GM21737 (cell line): ENCODE data around the gene IMPDH2.

Experiments
- ATAC-seq: cut with Tn5 transposase; IDR thresholded peaks from one replicate; pipeline ENCODE4 v1.9.1; 2021; ENCODE audit warnings: mild to moderate bottlenecking, moderate library complexity; ENCODE audit not compliant: unreplicated experiment

The IMPDH2 gene

GRCh38 chr3:49028673-49029562 lies at the start of gene IMPDH2:
Gene IMPDH2 (minus strand): TSS chr3:49029398. CDS start chr3:49029350, 48 bp downstream.
- ATAC-seq: peak; percentile 82

- no peak for ATAC-seq
Observed at GRCh38 chr3:49076646-49077045, 47.4 kb upstream of the IMPDH2 start.

GRCh38 chr3:49076116-49076515 lies 46.9 kb upstream of the IMPDH2 start:
- ATAC-seq: no peak

GRCh38 chr3:49058011-49058410 lies 28.8 kb upstream of the IMPDH2 start:
- ATAC-seq: no peak

GRCh38 chr3:49057268-49057667 lies 28.1 kb upstream of the IMPDH2 start:
- no peak for ATAC-seq

- ATAC-seq: no peak
Observed at GRCh38 chr3:49054344-49054862, 25.2 kb upstream of the IMPDH2 start.

GRCh38 chr3:49053543-49053942 lies 24.3 kb upstream of the IMPDH2 start:
- no peak for ATAC-seq

- no peak for ATAC-seq
Observed at GRCh38 chr3:49035281-49035680, 6.1 kb upstream of the IMPDH2 start.

GRCh38 chr3:49034650-49035049 lies 5.5 kb upstream of the IMPDH2 start:
- no peak for ATAC-seq

- no peak for ATAC-seq
Observed at GRCh38 chr3:49032646-49033304, 3.6 kb upstream of the IMPDH2 start.

GRCh38 chr3:49030321-49030720 lies 1.1 kb upstream of the IMPDH2 start:
- no peak for ATAC-seq

GRCh38 chr3:49029563-49029884 lies 326 bp upstream of the IMPDH2 start:
- ATAC-seq: no peak

GRCh38 chr3:49028298-49028672 lies 913 bp downstream of the IMPDH2 start:
- ATAC-seq: no peak

- no peak for ATAC-seq
Observed at GRCh38 chr3:49027634-49028033, 1.6 kb downstream of the IMPDH2 start.

- no peak for ATAC-seq
Observed at GRCh38 chr3:49026536-49026935, 2.7 kb downstream of the IMPDH2 start.

- no peak for ATAC-seq
Observed at GRCh38 chr3:49025793-49026520, 3.2 kb downstream of the IMPDH2 start.

- ATAC-seq: no peak
Observed at GRCh38 chr3:49025005-49025792, 4.0 kb downstream of the IMPDH2 start.

- ATAC-seq: no peak
Observed at GRCh38 chr3:49024449-49024848, 4.7 kb downstream of the IMPDH2 start.

- no peak for ATAC-seq
Observed at GRCh38 chr3:49023775-49024174, 5.4 kb downstream of the IMPDH2 start.

- no peak for ATAC-seq
Observed at GRCh38 chr3:49022688-49023171, 6.5 kb downstream of the IMPDH2 start.
